ENCODE data around the gene SLC17A4. TPM values are rescaled to one million over a fixed set of nuclear protein-coding genes. Genes with fewer than 3 reads are reported as not detected.

The SLC17A4 gene
- total and polyA plus RNA-seq, 12 donors, result not detected

GRCh38 chr6:25815194-25815593, 60.7 kb downstream of the SLC17A4 start:
- TF ChIP-seq, protein P1, sequence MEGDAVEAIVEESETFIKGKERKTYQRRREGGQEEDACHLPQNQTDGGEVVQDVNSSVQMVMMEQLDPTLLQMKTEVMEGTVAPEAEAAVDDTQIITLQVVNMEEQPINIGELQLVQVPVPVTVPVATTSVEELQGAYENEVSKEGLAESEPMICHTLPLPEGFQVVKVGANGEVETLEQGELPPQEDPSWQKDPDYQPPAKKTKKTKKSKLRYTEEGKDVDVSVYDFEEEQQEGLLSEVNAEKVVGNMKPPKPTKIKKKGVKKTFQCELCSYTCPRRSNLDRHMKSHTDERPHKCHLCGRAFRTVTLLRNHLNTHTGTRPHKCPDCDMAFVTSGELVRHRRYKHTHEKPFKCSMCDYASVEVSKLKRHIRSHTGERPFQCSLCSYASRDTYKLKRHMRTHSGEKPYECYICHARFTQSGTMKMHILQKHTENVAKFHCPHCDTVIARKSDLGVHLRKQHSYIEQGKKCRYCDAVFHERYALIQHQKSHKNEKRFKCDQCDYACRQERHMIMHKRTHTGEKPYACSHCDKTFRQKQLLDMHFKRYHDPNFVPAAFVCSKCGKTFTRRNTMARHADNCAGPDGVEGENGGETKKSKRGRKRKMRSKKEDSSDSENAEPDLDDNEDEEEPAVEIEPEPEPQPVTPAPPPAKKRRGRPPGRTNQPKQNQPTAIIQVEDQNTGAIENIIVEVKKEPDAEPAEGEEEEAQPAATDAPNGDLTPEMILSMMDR (IDR thresholded peaks at IDR 0.05), result no peak
- 55 to 56% methylated on average over 3 of the region's 3 CpGs for WGBS, 2 donors
- intact Hi-C loops (cut with DNase I), result no loop called here

GRCh38 chr6:25816252-25816651, 61.7 kb downstream of the SLC17A4 start:
- no peak for DNase-seq
- Histone ChIP-seq H3K27ac (no peak overlapping the region), H3K36me3 (no peaks in the 10 kb centered on the region), H3K9me3 (peaks cover 0 to 6% (median 0%) of the 10 kb centered on the region in 11 donors), H3K4me1 (no peaks in the 10 kb centered on the region), H3K4me3 (no peak overlapping the region), H3K27me3 (peaks cover 0 to 4% (median 0%) of the 10 kb centered on the region in 7 donors)
- no peak for ATAC-seq
- intact Hi-C loops (cut with DNase I), result no loop called here
- WGBS, 2 donors, result 94% methylated on average over 2 of the region's 2 CpGs
- TF ChIP-seq, protein P1 (IDR thresholded peaks at IDR 0.05), result no peak

More at GRCh38 chr6:25815194-25815593, 60.7 kb downstream of the SLC17A4 start:
- Histone ChIP-seq H3K4me3 (no peak overlapping the region), H3K9me3 (peaks cover 0 to 6% (median 0%) of the 10 kb centered on the region in 11 donors), H3K4me1 (no peaks in the 10 kb centered on the region), H3K27ac (no peak overlapping the region), H3K27me3 (peaks cover 0 to 4% (median 0%) of the 10 kb centered on the region in 7 donors), H3K36me3 (no peaks in the 10 kb centered on the region)
- DNase-seq, result no peak
- no peak for ATAC-seq

GRCh38 chr6:25821341-25821740, 66.8 kb downstream of the SLC17A4 start:
- intact Hi-C loops (cut with DNase I), result no loop called here
- DNase-seq, result no peak

GRCh38 chr6:25829375-25829774, 74.8 kb downstream of the SLC17A4 start:
- intact Hi-C loops (cut with DNase I), result no loop called here
- Histone ChIP-seq H3K4me1 (no peaks in the 10 kb centered on the region), H3K9me3 (no peaks in the 10 kb centered on the region), H3K27ac (no peak overlapping the region), H3K27me3 (peaks cover 0 to 11% (median 0%) of the 10 kb centered on the region in 7 donors), H3K36me3 (no peaks in the 10 kb centered on the region), H3K4me3 (no peak overlapping the region)
- TF ChIP-seq, protein P1 (IDR thresholded peaks at IDR 0.05), result no peak
- ATAC-seq (no peak), DNase-seq (no peak)
- 92 to 96% methylated on average over 1 of the region's 1 CpG for WGBS, 2 donors

More at GRCh38 chr6:25821341-25821740, 66.8 kb downstream of the SLC17A4 start:
- no peaks in the 10 kb centered on the region for H3K4me1 ChIP-seq
- H3K27me3 ChIP-seq, result peaks cover 0 to 4% (median 0%) of the 10 kb centered on the region in 7 donors
- H3K27ac ChIP-seq, result no peak overlapping the region
- no peaks in the 10 kb centered on the region for H3K36me3 ChIP-seq
- H3K4me3 ChIP-seq, result no peak overlapping the region
- ATAC-seq, result no peak
- peaks cover 0 to 3% (median 0%) of the 10 kb centered on the region in 11 donors for H3K9me3 ChIP-seq
- TF ChIP-seq, protein P1 (IDR thresholded peaks at IDR 0.05), result no peak

All from heart right ventricle (tissue), 16 donors.